ENCODE measurements around the gene NPRL2.
A peak's percentile ranks its signal among the peaks of the same experiment; 100 is the strongest.

Gene NPRL2

GRCh38 chr3:50381383-50381782, 30.8 kb upstream of the NPRL2 start:
- in situ Hi-C loops (cut with HindIII; ENCODE audit: low sequenced_read_pairs), result no loop called here
- no peak for TF ChIP-seq CTCF (IDR thresholded peaks at IDR 0.05; ENCODE audit: low read depth, low read length)

GRCh38 chr3:50380405-50381085, 30.0 kb upstream of the NPRL2 start:
- no peak for TF ChIP-seq CTCF (IDR thresholded peaks at IDR 0.05; ENCODE audit: low read depth, low read length)
- in situ Hi-C loops (cut with HindIII; ENCODE audit: low sequenced_read_pairs), result no loop called here
- no peak for DNase-seq (ENCODE audit: low read depth, low spot score)
- H3K4me3 ChIP-seq (ENCODE audit: low read depth, low read length), result no peak overlapping the region

More at GRCh38 chr3:50381383-50381782, 30.8 kb upstream of the NPRL2 start:
- DNase-seq (ENCODE audit: low read depth, low spot score), result no peak
- no peak overlapping the region for H3K4me3 ChIP-seq (ENCODE audit: low read depth, low read length)

- in situ Hi-C loops (cut with HindIII; ENCODE audit: low sequenced_read_pairs), result no loop called here
- no peak overlapping the region for H3K4me3 ChIP-seq (ENCODE audit: low read depth, low read length)
- no peak for TF ChIP-seq CTCF (IDR thresholded peaks at IDR 0.05; ENCODE audit: low read depth, low read length)
- no peak for DNase-seq (ENCODE audit: low read depth, low spot score)
Observed at GRCh38 chr3:50378757-50379156, 28.2 kb upstream of the NPRL2 start.

GRCh38 chr3:50378024-50378423, 27.4 kb upstream of the NPRL2 start:
- DNase-seq (ENCODE audit: low read depth, low spot score), result no peak
- TF ChIP-seq CTCF (IDR thresholded peaks at IDR 0.05; ENCODE audit: low read depth, low read length), result no peak
- in situ Hi-C loops (cut with HindIII; ENCODE audit: low sequenced_read_pairs), result no loop called here
- H3K4me3 ChIP-seq (ENCODE audit: low read depth, low read length), result no peak overlapping the region

- TF ChIP-seq CTCF (IDR thresholded peaks at IDR 0.05; ENCODE audit: low read depth, low read length), result peak; percentile 12
- in situ Hi-C loops (cut with HindIII; ENCODE audit: low sequenced_read_pairs), result no loop called here
- no peak for DNase-seq (ENCODE audit: low read depth, low spot score)
- no peak overlapping the region for H3K4me3 ChIP-seq (ENCODE audit: low read depth, low read length)
Observed at GRCh38 chr3:50375258-50375931, 24.8 kb upstream of the NPRL2 start.

GRCh38 chr3:50374363-50375257, 24.0 kb upstream of the NPRL2 start:
- no peak for DNase-seq (ENCODE audit: low read depth, low spot score)
- in situ Hi-C loops (cut with HindIII; ENCODE audit: low sequenced_read_pairs), result no loop called here
- no peak for TF ChIP-seq CTCF (IDR thresholded peaks at IDR 0.05; ENCODE audit: low read depth, low read length)
- H3K4me3 ChIP-seq (ENCODE audit: low read depth, low read length), result no peak overlapping the region

Measured in astrocyte of the spinal cord (primary cell).